Tibial nerve (tissue), 4 donors: ENCODE results near the gene FCHSD2. TPM values are rescaled to one million over a fixed set of nuclear protein-coding genes. Genes with fewer than 3 reads are reported as not detected.
"Not testable (repeated sequence)": the region's sequence is repeated elsewhere in the genome, so short reads cannot be mapped to it uniquely, and the experiment has no call there.

Experiments
- DNase-seq, 2 donors: peaks; one replicate each; pipeline ENCODE4 v3.0.0-alpha.2; 2019; ENCODE audit warnings: low spot score in 2 of 2
- H3K27ac ChIP-seq, 4 donors: fragments of 200-600 bp; sonication (generic) in 3 of 4; one replicate each; pipeline ENCODE4 v1.5.1; 2017 to 2019; ENCODE audit warnings: mild to moderate bottlenecking in 1 of 4
- H3K27me3 ChIP-seq, 2 donors: fragments of 200-600 bp; sonication (generic) in 1 of 2; one replicate each; pipeline versions ENCODE4 v1.5.1 to v1.6.0; 2017 to 2019
- H3K36me3 ChIP-seq, 3 donors: fragments of 200-600 bp; sonication (generic); one replicate each; pipeline ENCODE4 v1.5.1; 2018 to 2019
- H3K4me1 ChIP-seq, 4 donors: fragments of 200-600 bp; sonication (generic) in 3 of 4; one replicate each; pipeline ENCODE4 v1.5.1; 2017 to 2019
- H3K4me3 ChIP-seq, 4 donors: fragments of 200-600 bp; sonication (generic) in 3 of 4; one replicate each; pipeline ENCODE4 v1.5.1; 2017 to 2019; ENCODE audit warnings: mild to moderate bottlenecking in 1 of 4, moderate library complexity in 1 of 4
- H3K9me3 ChIP-seq, 4 donors: fragments of 200-600 bp; sonication (generic) in 3 of 4; one replicate each; pipeline ENCODE4 v1.5.1; 2017 to 2019
- CTCF ChIP-seq, 5 experiments: fragments of 200-600 bp in 3 of 5; fragments of 450-650 bp in 2 of 5; sonication (generic) in 3 of 5; IDR thresholded peaks; one replicate each; pipeline ENCODE4 v1.5.1; 2016 to 2019; ENCODE audit warnings: antibody characterized with exemption in 5 of 5, mild to moderate bottlenecking in 3 of 5, moderate library complexity in 2 of 5
- EP300 ChIP-seq, 2 donors: sonication (generic); formaldehyde crosslinking; IDR thresholded peaks; one replicate each; pipeline ENCODE4 v1.6.1; 2017; ENCODE audit warnings: antibody characterized with exemption in 2 of 2, mild to moderate bottlenecking in 1 of 2
- POLR2A ChIP-seq, 2 donors: fragments of 450-650 bp; IDR thresholded peaks; one replicate each; pipeline ENCODE4 v1.6.1; 2017; ENCODE audit warnings: antibody characterized with exemption in 2 of 2, mild to moderate bottlenecking in 2 of 2, moderate library complexity in 2 of 2
- WGBS, 2 donors: methylation state at CpG; one replicate each; pipeline ENCODE4 v1.1.5; 2018; 5-methylcytosine and 5-hydroxymethylcytosine counted together
- total RNA-seq, 4 donors: library from RNA; depleted of rRNA; stranded (reverse); fragments of >200 nt; gene quantifications; one replicate each; pipeline ENCODE4 v1.1.0, GENCODE V29; 2016

Gene FCHSD2
- total RNA-seq, 4 donors from 2014 or later, result 19.5 to 29.1 (median 22.8) TPM

GRCh38 chr11:73124800-73125199, 17.3 kb downstream of the FCHSD2 start:
- no peak for DNase-seq
- Histone ChIP-seq H3K4me1 (peaks cover 0 to 20% (median 0%) of the 10 kb centered on the region in 4 donors), H3K36me3 (peaks cover 0 to 21% (median 0%) of the 10 kb centered on the region in 3 donors), H3K27ac (no peak overlapping the region), H3K4me3 (no peak overlapping the region), H3K27me3 (no peaks in the 10 kb centered on the region), H3K9me3 (peaks cover 0 to 14% (median 0%) of the 10 kb centered on the region in 4 donors)
- TF ChIP-seq EP300 (IDR thresholded peaks at IDR 0.05) (no peak), POLR2A (IDR thresholded peaks at IDR 0.05) (no peak), CTCF (IDR thresholded peaks at IDR 0.05) (no peak)

GRCh38 chr11:73123892-73124291, 18.2 kb downstream of the FCHSD2 start:
- H3K36me3 ChIP-seq, result peaks cover 0 to 15% (median 0%) of the 10 kb centered on the region in 3 donors
- peaks cover 0 to 20% (median 0%) of the 10 kb centered on the region in 4 donors for H3K4me1 ChIP-seq
- not testable (repeated sequence) for DNase-seq, H3K4me3 ChIP-seq, H3K27ac ChIP-seq, H3K27me3 ChIP-seq
- H3K9me3 ChIP-seq, result peaks cover 0 to 14% (median 0%) of the 10 kb centered on the region in 4 donors
- 93 to 99% methylated on average over 4 of the region's 4 CpGs for WGBS, 2 donors

- H3K4me3 ChIP-seq, result no peak overlapping the region
- no peak for TF ChIP-seq CTCF (IDR thresholded peaks at IDR 0.05)
- TF ChIP-seq POLR2A (IDR thresholded peaks at IDR 0.05), result no peak
- TF ChIP-seq EP300 (IDR thresholded peaks at IDR 0.05), result no peak
- H3K36me3 ChIP-seq, result peaks cover 0 to 17% (median 0%) of the 10 kb centered on the region in 3 donors
- H3K4me1 ChIP-seq, result peaks cover 0 to 10% (median 0%) of the 10 kb centered on the region in 4 donors
- H3K27me3 ChIP-seq, result no peaks in the 10 kb centered on the region
- H3K9me3 ChIP-seq, result peaks cover 0 to 14% (median 0%) of the 10 kb centered on the region in 4 donors
- H3K27ac ChIP-seq, result no peak overlapping the region
- DNase-seq, result no peak
Observed at GRCh38 chr11:73121692-73122091, 20.4 kb downstream of the FCHSD2 start.

GRCh38 chr11:73117071-73117470, 25.0 kb downstream of the FCHSD2 start:
- H3K9me3 ChIP-seq, result no peaks in the 10 kb centered on the region
- H3K4me3 ChIP-seq, result no peak overlapping the region
- no peak for DNase-seq
- 86 to 88% methylated on average over 2 of the region's 2 CpGs for WGBS, 2 donors
- no peaks in the 10 kb centered on the region for H3K27me3 ChIP-seq
- H3K36me3 ChIP-seq, result peaks cover 0 to 4% (median 0%) of the 10 kb centered on the region in 3 donors
- TF ChIP-seq CTCF (IDR thresholded peaks at IDR 0.05), result no peak
- no peak for TF ChIP-seq EP300 (IDR thresholded peaks at IDR 0.05)
- no peak for TF ChIP-seq POLR2A (IDR thresholded peaks at IDR 0.05)
- peaks cover 0 to 5% (median 0%) of the 10 kb centered on the region in 4 donors for H3K4me1 ChIP-seq
- H3K27ac ChIP-seq, result no peak overlapping the region

GRCh38 chr11:73116636-73117035, 25.5 kb downstream of the FCHSD2 start:
- Histone ChIP-seq H3K27me3 (no peaks in the 10 kb centered on the region), H3K27ac (no peak overlapping the region), H3K4me3 (no peak overlapping the region), H3K36me3 (peaks cover 0 to 4% (median 0%) of the 10 kb centered on the region in 3 donors), H3K9me3 (no peaks in the 10 kb centered on the region), H3K4me1 (peaks cover 0 to 5% (median 0%) of the 10 kb centered on the region in 4 donors)
- 90 to 91% methylated on average over 8 of the region's 8 CpGs for WGBS, 2 donors
- DNase-seq, result no peak
- no peak for TF ChIP-seq EP300 (IDR thresholded peaks at IDR 0.05)
- TF ChIP-seq POLR2A (IDR thresholded peaks at IDR 0.05), result no peak
- TF ChIP-seq CTCF (IDR thresholded peaks at IDR 0.05), result no peak

- H3K4me1 ChIP-seq, result no peaks in the 10 kb centered on the region
- H3K9me3 ChIP-seq, result no peaks in the 10 kb centered on the region
- no peak overlapping the region for H3K4me3 ChIP-seq
- no peak for DNase-seq
- TF ChIP-seq CTCF (IDR thresholded peaks at IDR 0.05) (no peak), EP300 (IDR thresholded peaks at IDR 0.05) (no peak), POLR2A (IDR thresholded peaks at IDR 0.05) (no peak)
- H3K27ac ChIP-seq, result no peak overlapping the region
- H3K27me3 ChIP-seq, result no peaks in the 10 kb centered on the region
- H3K36me3 ChIP-seq, result peaks cover 0 to 4% (median 0%) of the 10 kb centered on the region in 3 donors
- WGBS, 2 donors, result 87 to 89% methylated on average over 6 of the region's 6 CpGs
Observed at GRCh38 chr11:73114835-73115220, 27.3 kb downstream of the FCHSD2 start.
